Measurements from ENCODE around the gene FASN.
"Not testable (repeated sequence)": the region's sequence is repeated elsewhere in the genome, so short reads cannot be mapped to it uniquely, and the experiment has no call there.

Gene FASN

DNA sequence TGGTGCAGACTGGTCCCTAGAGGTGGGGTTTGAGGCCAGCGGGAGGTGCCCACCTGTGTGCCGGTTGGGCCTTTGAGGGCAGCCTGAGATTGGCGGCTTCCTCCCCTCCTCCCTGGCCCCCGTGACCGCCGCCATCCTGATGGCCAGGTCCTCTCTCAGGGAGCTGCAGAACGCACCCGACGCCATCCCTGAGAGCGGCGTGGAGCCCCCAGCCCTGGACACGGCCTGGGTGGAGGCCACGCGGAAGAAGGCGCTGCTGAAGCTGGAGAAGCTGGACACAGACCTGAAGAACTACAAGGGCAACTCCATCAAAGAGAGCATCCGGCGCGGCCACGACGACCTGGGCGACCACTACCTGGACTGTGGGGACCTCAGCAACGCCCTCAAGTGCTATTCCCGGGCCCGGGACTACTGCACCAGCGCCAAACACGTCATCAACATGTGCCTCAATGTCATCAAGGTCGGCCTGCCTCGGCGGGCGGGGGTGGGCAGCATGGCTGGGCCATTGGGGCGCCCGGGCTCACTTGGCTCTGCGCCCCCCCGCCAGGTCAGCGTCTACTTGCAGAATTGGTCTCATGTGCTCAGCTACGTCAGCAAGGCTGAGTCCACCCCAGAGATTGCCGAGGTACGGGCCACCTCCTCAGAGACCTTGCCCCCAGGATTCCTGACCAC, 43.5 kb downstream of the FASN start:
- no peak for DNase-seq

DNA sequence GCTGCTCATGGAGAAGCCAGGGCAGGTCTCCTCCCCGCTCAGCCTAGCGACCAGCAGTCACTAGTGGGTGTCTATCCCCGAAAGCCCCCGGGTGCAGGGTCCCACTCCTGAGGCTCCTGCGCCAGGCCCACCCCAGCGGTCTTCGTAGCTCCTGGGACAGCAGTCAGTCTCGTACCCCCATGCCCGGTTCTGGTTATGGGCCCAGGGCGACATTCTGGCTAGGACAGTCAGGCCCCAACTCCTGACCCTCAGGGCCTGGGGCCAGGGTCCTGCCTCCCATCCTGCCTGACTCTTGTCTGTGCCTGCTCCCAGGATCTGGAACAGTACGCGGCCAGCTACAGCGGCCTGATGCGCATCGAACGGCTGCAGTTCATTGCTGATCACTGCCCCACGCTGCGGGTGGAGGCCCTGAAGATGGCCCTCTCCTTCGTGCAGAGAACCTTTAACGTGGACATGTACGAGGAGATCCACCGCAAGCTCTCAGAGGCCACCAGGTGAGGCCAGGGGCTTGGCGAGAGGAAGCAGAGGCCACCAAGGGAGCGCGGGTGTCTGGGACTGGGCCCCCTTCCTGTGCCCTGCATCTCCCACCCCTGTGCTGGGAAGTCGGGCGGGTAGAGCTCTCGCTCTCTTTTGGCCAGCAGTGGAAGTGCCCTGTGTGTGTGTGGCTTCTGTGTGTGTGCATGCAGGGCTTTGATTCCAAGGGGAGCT, 44.3 kb downstream of the FASN start:
- no peak for DNase-seq

DNA sequence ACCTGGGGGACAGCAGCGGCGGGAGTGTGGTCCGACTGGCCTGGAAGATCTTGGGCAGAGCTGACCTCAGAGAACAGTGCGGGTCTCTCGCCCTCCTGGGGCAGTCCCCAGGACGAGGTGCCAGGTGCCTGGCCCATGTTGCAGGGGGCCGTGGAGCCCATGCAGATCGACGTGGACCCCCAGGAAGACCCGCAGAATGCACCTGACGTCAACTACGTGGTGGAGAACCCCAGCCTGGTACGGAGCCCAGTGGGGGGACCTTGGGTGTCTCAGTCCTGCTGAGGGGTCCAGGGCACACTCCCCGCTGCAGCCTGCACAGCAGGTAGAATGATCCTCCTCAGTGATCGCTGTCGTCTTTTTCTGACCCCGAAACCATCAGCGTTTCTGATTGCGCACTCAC, 44.9 kb downstream of the FASN start:
- no peak for DNase-seq

DNA sequence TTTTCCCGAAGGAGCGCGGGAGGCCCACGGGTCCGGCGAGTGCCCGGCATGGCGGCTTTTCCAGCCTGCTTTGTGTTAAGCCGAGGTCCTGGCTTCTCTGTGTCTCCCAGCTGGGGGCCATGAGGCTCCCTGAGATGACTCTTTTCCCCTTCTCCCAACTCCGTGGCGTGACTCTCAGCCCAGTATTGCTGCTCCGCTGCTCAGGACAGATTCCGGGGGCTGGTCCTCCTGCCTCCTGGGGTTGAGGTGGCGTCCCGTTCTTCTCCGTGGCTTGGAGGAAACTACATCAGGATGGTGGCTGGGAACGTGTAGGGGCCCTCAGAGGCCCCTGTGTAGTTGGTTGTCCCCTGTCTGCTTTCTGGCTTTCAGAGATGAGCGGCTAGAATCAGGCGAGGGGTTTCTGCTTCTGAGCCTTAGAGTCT, 45.4 kb downstream of the FASN start:
- DNase-seq, result no peak

DNA sequence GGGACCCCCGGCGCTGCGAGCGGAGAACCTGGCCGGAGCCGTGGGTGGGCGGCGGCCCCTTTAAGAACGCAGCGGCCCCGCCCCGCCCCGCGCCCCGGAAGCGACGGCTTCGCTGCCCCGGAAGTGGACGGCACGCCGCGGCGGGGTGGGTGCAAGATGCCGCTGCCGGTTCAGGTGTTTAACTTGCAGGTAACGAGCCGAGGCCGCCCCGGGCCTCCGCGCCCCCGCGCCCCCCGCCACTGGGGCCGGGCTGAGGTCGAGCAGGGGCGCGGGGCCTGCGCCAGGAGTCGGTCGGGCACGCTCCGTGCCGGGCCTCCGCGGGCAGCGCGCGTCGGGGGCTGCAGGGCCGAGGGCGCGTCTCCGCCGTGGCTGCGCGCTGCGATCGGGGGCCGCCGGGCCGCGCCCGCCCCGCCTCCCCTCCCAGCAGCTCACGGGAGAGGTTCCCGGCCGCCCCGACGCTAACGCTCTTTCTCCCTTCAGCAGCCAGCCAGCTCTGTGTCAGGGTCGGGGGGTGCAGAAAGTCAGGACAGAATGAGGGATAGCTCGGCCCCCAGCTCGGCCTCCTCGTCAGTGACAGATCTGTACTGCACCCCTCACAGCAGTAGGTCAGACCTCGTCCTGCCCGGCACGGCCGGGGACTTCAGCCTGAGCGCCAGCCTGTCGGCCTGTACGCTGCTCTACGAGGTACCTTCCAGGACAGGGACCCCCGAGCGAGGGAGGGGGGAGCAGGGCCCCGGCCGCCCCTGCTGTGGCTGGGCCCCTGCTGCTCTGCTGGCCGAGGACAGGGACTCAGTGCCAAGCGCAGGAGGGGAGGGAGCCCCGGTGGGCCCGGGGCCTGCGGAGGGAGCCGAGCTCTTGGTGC, 46.0 kb downstream of the FASN start, which contains the start of the genes GPS1 and RFNG:
Gene GPS1 (plus strand): TSS at position 123 of the 862 bp plus-strand sequence. CDS start 34 bp downstream, at position 157.
Gene RFNG (minus strand): TSS at position 36 of the 862 bp plus-strand sequence. CDS start 45 bp downstream, outside the sequence.
- peak in 1 of 2 experiments; percentile 45 for DNase-seq

DNA sequence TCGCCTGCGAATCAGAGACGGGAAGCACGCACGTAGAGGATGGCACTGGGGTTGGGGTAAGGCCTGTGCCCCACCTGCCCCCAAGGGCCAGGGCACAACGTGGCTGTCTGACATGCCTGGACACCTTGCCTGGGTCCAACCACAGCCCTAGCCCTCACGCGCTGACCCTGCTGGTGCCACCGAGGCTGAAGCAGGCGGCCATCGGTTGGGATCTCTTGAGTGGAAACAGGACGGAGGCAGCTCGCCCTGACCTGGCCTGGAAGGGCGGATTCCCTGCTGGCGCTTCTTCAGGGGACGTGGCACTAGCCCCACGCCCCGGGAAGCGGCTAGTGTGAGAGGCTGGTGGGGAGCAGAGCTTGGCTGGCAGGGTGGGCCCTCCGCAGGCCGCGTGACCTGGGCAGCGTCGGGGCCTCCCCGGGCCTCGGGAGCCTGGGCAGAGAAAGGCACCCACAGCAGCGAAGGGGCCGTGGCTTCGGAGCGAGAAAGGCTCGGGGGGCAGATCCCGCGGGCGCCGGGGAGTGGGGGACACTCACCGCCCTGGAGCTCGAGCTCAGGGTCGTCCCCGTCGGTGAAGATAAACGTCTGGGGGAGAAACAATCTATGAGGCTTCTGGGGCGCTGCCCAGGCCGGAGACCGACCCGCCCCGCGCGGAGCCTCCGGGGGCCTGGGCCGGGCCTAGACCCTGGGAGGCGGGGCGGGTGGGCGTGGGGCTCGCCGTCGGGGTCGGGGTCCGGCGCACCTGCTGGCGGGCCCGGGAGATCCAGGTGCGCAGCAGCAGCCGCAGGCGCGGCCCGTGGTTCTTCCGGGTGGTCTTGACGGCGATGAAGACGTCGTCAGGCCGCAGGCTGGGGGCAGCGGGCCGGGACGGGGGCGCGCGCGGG, 47.0 kb downstream of the FASN start:
- DNase-seq, result no peak

DNA sequence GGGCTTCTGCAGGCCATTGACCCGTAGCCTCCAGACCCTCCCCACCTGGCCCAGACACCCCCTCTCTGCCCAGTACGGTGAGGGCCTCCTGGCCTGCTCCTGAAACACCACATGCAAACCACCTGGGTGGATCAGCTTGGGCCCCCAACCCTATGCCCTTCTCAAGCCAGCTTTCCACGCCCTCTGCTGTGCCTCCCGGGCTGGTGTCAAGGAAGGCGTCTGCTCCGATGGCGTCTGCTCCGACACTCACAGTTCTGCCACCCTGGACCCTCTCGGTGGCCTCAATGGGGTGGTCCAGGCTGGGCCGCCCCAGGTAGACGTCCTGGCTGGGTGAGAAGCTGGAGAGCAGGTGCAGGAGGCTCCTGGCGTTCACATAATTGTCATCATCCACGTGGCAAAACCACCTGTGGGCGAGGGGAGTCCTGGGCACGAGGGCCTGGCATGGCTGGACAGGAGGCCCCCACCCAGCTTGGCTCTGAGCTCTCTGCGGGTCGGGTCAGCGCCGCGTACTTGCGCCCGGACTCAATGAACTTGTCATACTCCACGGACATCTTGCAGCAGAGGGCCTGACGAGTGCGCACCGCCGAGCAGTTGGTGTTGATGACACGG, 47.8 kb downstream of the FASN start:
- DNase-seq, result no peak

DNA sequence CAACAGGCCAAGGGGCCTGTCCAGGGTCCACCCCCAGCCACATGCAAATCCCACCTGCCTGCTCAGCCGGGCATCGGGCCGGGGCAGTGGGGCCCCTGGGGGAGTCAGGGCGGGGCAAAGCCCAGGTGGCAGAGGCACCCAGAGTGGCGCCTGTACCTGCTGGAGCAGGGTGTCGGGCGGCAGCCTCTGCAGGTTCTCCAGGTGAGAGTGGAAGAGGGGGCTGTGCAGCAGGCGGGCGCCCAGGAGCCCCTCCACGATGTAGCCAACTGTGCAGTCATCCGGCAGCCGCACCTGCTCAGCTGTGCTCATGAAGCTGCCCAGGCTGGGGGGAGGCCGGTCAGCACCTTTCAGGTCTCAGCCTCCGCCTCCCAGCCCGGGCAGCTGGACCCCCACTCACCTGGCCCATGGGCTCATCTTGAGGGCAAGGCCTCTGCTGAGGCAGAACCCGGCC, 48.5 kb downstream of the FASN start:
- no peak for DNase-seq

DNA sequence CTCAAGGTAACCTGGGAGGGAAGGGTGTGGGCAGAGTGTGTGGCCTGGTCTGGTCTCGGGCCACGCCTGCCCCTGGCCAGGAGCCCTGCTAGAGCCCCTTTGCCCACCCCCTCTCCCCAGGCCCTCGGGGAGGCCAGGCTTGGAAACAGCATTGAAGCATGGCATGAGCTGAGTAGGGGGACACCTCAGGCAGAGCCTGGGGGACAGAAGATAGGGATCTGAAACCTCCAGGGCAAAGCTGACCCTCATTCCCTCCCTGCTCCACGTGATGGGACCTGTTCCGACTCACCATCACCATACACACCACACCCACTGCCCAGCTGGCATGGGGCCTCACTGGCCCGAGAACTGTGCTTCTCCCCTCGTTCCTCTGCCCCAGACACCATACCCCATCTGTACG, 48.9 kb downstream of the FASN start:
- DNase-seq, result no peak

DNA sequence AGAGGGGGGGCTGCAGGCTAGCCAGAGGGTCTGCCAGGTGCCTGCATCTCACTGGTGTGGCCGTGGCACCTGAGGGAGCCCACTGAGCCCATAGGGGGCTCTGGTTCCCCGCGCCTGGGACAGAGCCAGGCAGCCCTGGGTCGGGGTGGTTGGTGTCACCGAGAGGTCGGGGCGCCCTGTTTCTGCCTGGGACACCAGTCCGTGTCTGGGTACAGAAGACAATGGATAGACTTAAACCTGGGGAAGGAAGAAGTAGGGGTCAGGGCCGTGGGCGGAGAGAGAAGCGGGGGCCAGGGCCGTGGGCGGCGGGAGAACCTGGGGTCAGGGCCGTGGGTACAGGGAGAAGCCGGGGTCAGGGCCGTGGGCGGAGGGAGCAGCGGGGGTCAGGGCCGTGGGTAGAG, 49.5 kb downstream of the FASN start:
- DNase-seq, result no peak

DNA sequence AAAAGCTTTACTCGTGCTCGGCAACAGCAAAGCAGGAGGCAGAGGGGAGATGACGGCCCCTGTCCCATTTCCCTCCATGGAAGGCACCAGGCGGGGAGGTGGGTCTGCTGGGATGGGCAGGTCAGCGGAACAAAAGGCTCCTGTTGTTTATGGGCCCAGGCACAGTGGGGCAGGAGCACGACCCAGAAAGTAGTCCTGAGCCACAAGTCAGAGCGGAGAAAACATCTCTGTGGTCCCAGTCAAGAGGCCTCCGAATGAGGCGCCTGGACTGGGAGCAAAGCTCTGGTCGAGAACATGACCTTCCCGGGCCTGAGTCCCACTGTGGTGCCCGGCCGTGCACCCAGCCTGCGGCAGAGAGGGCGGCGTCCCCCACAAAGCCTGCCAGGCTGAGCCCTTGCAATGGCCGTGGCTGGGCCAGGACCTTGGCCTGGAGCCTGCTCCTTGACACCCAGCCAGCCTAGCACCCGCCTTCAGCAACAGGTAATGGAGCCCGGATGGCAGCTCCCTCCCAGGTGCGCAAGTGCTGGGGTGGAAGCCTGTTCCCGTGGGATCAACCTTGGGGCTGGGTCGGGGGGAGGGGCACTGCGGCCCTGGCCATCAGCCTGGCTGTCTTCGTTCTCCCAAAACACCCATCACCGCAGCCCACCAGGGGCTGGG, 50.0 kb downstream of the FASN start:
- DNase-seq, result no peak

DNA sequence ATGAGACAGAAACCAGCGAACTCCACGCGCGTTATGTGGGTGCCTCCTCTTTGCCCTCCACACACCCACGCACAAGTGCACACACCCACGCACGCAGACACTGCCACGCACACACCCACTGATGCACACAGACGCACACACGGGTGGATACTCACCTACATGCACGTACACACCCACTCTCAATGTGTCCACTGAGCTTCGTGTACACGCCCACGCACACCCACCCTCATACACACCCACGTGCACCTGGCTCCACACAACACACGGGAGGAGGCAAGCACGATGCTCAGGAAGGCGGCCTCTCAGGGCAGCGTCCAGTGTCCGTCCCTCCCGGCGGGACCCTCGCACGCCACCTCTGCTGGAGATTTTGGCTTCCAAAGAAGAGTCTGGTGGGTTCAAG, 50.7 kb downstream of the FASN start:
- no peak for DNase-seq

DNA sequence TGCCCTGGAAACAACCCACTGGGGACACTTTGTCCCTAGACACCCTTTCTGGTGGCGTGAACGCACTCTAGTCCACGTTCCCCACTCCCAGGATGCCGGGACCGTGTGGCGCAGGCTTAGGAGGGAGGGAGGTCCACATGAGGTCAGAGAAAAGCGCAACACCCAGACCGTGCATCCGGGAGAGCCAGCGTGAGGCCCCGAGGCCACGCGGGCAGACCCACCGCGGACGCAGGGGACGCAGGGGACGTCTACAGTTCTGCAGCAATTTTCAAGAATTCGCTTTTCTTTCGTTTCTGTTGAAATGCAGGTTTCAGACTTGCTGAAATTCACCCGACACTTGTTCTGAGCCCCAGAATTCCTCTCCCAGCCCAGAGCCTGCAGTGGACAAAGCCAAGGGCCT, 51.1 kb downstream of the FASN start:
- DNase-seq, result no peak

DNA sequence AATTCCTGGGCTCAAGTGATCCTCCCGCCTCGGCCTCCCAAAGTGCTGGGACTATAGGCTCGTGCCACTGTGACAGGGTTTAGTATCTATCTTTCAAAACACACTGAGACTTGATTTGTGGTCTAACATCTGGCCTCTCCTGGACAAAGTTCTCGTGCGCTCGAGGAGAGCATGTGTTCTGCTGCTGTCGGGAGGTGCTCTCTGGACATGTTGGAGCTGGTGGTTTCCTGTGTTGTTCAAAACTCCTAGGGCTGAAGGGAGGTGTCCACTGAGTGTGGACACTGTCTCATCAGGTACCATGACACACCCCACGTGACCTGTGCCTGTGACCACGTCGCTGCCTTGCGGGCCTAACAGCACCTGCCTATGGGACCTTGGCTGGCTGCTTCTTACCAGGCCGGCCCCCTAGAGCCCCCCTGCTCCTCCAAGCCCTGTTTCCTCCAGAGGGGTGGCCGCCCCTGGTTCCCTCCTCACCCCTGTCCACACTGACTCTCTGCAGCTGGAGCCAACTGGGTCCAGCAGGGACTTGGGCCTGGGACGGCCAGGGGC, 52.0 kb downstream of the FASN start:
- no peak for DNase-seq

DNA sequence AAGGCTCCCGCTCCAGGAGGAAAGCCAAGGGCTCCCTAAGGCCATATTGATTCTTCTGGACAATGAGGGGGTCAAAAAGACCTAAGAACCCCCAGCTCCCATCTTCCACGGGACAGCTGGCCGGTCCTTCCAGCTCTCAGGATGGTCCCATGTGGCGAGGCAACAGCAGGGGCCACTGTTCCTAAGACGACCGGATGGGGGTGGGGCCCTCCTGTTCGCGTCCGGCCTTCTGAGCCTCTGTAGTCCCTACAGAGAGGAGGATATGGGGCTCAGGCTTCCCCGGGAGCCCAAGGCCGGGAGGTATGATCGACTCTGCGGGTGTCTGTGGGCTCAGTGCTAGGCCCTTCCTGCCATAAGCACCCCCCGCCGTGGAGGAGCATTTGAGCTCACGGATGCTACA, 54.5 kb downstream of the FASN start:
- DNase-seq, result no peak

DNA sequence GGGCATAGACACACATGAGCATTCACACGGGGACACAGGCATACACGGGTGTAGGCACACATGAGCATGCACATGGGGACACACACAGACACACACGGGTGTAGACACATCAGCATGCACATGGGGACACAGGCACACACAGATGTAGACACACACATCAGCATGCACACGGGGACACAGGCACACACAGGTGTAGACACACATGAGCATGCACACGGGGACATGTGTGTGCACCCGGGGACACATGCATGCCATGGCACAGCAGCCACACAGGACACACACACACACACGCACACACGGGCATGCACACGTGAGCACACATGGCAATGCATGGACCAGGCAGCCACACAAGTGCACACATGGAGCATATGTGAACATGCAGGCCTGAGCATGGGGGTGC, 55.4 kb downstream of the FASN start:
- no peak for DNase-seq

DNA sequence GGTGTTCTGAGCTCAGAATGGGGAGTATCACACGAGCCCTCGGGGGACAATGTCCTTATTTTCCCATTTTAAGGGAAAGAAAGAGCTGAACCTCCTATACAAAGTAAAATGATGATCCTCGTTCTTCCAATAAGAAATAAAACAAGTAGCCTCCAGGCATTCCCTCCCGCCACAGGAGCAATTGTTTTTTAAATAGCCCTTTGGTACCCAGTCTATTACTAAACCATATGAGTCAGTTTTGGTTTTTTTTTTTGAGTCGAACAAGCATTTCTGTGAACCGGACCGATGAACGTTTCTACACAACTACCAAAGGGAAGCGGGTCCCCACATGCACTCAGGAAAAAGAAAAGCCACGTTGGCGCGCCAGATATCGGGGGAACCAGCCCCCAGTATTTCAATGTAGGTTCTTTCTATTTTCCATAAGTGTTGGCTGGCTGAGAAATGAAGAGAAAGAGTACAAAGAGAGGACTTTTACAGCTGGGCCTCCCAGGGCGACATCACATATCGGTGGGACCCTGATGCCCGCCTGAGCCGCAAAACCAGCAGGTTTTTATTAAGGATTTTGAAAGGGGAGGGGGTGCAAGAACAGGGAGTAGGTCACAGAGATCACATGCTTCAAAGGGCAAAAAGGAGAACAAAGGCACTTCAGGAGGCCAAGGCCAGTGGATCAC, 56.8 kb downstream of the FASN start:
- DNase-seq, result no peak

DNA sequence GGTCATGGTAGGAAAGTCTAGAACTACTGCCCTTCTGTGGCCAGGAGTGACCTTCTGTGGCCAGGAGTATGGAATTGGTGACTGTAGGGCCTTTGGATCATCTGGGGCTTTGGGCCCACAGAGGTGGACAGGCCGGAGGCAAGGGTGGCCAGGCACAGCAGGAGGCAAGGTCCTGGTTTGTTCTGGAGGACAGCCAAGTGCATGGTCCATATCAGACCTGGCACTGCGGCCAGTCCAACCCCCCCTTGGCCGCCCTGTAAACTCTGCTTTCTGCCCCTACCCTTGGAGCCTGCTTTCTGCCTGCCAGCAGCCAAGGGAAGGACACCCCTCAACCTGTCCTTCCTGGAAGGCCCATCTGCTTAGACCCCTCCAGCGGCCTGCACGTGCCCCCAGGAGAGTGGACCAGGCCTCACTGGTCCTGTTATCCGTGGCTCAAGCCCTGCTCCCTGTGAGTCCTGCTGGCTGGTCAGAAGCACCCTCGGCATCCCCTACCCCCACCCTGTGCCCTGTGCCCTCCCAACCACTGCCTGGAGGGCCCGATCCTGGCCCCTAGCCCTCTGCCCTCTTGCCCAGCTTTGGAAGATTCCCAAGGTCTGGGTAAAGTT, 58.2 kb downstream of the FASN start:
- DNase-seq, result no peak

DNA sequence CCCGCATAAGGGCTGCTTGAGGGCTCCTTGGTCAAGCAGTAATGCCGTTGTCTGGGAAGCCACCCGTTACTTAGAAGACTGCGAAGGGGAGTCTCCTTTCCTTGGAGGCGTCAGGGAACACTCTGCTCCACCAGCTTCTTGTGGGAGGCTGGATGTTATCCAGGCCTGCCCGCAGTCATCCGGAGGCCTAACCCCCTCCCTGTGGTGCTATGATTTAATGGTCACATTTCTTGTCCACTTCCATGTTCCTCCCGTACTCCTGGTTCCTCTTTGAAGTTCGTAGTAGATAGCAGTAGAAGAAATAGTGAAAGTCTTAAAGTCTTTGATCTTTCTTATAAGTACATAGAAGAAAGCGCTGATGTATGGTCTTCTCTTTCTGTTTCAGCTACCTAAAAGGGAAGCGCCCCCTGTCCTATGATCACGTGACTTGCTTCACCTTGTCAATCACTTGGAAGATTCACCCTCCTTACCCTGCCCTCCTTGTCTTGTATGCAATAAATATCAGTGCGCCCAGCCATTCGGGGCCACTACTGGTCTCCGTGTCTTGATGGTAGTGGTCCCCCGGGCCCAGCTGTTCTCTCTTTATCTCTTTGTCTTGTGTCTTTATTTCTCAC, 59.1 kb downstream of the FASN start:
- not testable (repeated sequence) for DNase-seq

DNA sequence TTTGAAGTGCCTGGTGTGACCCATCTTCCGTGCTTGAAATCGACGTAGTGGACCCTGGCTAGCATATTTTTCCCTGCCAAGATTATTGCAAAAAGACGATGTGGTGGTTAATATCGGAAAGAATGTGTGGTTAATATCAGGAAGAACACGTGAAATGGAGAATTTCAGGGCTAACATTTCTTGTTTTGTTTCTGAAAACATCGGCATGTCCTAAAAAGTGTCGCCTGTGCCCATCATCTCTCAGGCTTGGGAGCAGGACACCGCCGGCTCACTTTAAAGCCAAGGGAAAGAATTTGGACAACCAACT, 60.2 kb downstream of the FASN start:
- no peak for DNase-seq
